Sciatic nerve (tissue), 2 donors: ENCODE data around the gene GATC. TPM values are rescaled to one million over a fixed set of nuclear protein-coding genes. Genes with fewer than 3 reads are reported as not detected.
"Not testable (repeated sequence)": the region's sequence is repeated elsewhere in the genome, so short reads cannot be mapped to it uniquely, and the experiment has no call there.

ENCODE experiments used
- ATAC-seq: fragments of 200-7000 bp; cut with Tn5 transposase; one replicate; pipeline ENCODE4 v1.9.1; 2020; ENCODE audit warnings: mild to moderate bottlenecking, moderate library complexity
- DNase-seq: peaks from one replicate; pipeline ENCODE4 v3.0.0-alpha.2; 2020; ENCODE audit warnings: low spot score
- intact Hi-C: fragments of 100-400 bp; cut with DNase I; formaldehyde crosslinking; loops from one replicate; pipeline ENCODE4 v1.14.2; 2022
- total RNA-seq: library from RNA; stranded (reverse); fragmentation: NEBNext Ultra II Directional; extraction: Animal tissue kit (Norgen Biotek cat#: 25700); gene quantifications from one replicate; pipeline ENCODE4 v1.2.1, GENCODE V29; 2021
- donor health status: DM: no; HTN: no; CAD: no.
- donor health status: DM: no; HTN: no; CAD: no.

GATC gene
- total RNA-seq, 1 donor from 2014 or later, result 26.6 TPM

DNA sequence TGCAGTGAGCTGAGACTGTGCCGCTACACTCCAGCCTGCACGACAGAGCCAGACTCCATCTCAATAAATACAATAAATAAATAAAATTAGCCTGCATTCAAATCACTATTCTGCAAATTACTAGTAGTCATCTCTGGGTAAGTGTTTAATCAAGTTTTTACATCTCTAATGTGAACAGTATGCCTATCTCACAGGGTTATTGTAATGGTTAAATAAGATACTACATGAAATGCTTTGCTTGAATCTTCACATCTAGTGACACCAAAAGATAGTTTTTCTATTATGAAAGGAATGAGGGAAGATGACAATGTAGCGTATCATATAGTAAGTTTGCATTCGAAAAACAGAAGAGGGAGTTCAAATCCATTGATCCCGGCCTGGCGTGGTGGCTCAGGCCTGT, 21.2 kb downstream of the GATC start:
- DNase-seq (no peak), ATAC-seq (no peak)
- intact Hi-C loops, result no loop called here

DNA sequence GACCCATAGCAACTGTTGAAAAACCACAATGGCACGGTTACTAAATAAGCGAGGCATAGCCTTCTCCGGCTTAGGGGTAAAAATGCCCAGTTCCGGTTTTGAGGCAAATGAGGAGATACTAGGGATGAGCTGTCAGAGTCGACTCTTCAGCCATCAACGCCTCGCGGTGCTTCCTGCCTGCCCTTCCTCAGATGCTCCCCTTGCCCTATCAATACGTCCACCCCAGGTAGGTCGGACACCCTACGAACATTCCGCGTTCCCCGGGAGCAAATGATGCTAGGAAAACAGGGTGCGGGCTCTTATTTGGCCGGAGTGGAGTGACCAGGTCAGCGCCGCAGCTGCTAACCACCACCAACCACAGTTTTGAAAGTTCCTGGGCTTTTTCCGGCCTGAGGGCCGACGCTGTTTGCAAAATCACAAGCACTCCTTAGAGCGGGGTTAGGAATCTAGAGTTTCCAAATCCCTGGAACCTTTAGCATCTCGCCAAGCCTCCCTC, 22.1 kb downstream of the GATC start:
- intact Hi-C loops, result no loop called here
- ATAC-seq (peak; percentile 37), DNase-seq (peak; percentile 62)

DNA sequence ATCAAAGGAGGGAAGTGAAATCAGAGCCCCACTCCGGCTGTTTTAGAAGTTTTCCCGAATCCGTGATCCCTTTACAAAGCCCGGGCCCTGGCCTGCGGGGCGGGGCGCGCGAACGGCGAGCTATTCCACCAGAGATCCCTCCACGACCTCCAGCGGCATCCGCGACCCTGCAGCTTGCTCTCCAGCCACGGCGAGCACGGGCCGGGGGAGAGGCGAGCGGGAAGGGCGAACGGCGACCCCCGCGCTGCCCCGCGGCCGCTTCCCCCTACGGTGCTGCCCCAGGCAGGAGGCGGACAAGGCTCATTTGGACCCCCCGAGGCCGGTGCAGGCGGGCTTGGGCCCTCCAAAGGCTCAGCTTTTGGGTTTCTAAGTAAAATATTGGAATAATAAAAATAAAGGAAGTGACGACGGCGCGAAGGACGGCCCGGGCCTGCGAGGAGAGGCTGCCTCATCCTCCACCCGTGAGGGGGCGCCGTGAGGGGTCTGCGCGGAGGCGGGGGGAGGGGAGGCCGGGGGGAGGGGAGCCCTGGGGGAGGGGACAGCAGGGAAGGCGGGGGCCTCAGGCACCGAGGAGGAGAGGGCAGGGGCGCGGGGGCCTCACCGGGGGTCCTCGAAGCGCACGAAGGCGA, 22.7 kb downstream of the GATC start:
- peak; percentile 46 for ATAC-seq
- peak; percentile 68 for DNase-seq
- intact Hi-C loops, result no loop called here

DNA sequence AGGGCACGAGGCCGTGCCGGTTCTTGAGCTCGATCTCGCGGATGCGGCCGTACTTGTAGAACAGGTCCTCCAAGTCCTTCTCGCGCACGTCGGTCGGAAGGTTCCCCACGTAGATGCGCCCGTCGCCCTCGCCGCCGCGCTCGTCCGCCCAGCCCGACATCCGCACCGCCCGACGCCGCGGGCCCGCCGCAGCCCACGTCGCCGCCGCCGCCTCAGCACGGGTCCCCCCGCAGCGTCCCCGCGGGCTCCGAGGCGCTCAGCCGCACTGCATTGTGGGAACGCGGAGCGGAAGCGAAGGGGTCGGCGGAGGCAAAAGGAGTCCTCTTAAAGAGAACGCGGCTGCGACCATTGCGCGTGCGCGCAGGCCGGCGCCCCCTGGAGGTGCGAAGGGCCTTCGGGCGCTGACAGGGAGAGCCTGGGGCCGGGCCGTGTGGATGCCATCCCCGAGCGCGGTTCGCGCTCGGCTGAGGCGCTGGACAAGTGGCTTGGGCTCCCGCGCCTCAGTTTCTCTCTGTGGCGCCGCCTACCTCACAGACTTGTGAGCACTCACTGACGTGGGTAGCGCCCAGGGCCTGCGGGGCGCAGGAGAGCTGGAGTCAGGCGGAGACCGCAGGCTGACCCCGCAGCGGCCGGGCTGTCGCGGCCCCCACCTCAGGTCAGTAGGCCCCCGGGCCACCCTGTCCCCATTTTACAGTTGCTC, 23.4 kb downstream of the GATC start, which contains the start of gene SRSF9:
SRSF9 (minus strand) TSS at position 299 of the 700 bp plus-strand sequence; CDS start at position 160, 139 bp downstream.
- peak; percentile 97 for DNase-seq
- ATAC-seq, result peak; percentile 98
- intact Hi-C loops, result no loop called here

DNA sequence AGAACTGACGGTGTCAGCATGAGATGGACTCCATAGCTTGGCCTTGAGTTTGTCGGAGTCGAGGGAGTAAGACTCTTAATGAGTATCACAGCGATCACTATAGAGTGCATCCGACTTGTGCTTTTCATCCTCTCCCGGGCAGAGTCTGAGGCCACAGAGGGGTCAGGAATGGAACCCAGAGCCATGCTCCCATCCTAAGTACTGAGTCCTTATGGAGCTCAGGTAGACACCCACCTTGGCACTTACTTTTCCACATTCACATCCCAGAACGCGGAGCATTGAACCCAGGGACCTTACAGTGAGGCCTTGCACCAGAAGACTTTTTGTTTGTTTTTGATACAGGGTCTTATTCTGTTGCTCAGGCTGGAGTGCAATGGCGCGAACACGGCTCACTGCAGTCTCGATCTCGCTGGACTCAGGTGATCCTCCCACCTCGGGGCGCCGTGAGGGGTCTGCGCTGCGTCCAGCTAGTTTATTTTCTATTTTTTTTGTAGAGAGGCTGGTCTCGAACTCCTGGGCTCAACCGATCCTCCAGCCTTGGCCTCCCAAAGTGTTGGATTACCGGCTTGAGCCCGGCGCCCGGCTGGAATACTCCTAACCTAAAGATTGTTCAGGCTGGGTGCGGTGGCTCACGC, 24.0 kb downstream of the GATC start:
- DNase-seq (no peak), ATAC-seq (peak; percentile 54)
- intact Hi-C loops, result no loop called here

DNA sequence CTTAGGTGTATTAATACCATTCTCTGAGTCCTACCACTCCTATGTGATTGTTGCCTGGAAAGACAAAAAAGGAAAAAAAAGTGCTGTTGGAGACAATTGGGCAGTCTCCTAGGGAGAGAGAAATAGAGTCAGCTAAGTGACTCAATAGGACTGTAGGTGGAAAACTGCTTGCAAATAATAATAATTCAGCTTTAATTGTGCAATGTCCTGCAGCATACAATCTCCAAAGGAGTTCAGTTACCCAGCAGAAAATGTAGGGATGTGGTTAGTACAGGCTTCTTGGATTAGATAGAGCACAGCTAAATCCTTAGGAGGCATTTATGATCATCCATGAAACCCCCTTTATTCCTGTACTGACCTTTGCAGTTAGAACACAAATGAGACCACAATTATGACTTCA, 26.3 kb downstream of the GATC start:
- ATAC-seq (no peak), DNase-seq (no peak)
- intact Hi-C loops, result no loop called here

DNA sequence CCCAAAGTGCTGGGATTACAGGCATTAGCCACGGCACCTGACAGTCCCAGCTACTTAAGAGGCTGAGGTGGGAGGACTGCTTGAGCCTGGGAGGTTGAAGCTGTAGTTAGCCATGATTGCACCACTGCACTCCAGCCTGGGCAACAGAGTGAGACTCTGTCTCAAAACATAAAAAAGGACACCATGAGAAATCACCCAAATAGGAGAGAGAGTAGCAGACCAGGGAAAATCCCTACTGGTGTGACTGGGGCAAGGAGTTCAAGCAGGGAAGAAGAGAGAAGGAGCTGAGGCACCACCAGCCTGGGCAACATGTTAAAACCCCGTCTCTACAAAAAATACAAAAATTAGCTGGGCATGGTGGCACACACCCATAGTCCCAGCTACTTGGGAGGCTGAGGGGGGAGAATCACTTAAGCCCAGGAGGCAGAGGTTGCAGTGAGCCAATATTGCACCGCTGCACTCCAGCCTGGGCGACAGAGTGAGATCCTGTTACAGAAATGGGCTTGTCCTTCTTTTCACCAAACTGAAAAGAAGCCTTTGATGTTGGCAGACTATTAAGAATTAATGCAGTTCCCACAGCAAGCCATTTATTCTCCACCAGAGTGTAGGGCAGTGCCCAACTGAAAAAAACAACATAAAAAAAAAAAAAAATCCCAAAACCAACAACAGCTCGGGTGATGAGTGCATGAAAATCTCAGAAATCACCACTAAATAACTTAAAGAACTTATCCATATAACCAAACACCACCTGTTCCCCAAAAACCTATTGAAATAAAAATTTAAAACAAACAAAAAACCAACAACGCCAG, 27.8 kb downstream of the GATC start:
- ATAC-seq (no peak), DNase-seq (no peak)
- intact Hi-C loops, result no loop called here

DNA sequence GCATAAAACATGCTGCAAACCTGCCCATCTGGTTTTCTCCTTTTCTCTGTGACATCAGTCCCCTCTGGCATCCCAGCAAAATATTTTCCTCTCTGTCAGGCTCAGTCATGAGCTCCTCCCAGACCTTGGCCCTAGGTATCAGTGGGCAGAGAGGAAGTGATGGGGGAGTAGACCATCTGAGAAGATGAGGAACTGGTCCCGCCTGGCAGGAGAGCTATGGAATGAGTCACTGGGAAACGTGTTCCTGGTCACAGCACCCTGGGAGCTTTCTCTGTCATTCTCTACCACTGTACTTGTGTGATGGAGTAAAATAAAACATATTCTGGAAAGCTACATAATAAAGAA, 28.3 kb downstream of the GATC start:
- intact Hi-C loops, result no loop called here
- DNase-seq, result no peak
- no peak for ATAC-seq

DNA sequence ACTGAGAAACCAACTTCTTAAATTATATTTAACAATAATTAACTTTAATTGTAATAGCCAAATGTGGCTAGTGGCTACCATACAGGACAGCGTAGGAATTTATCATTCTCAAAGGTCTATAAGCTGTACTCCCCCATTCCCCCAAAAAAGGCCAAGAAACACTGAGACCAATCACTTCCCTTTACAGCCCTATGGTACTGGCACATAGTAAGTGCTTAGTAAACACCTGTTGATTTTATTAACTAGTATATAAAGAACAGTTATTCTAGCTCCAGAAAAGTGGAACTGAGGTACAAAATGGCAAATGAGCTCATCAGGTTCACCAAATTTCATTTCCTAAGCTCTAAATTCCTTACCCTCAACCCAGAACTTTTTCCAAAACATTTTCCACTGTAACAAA, 29.4 kb downstream of the GATC start:
- ATAC-seq, result no peak
- no peak for DNase-seq
- intact Hi-C loops, result no loop called here

DNA sequence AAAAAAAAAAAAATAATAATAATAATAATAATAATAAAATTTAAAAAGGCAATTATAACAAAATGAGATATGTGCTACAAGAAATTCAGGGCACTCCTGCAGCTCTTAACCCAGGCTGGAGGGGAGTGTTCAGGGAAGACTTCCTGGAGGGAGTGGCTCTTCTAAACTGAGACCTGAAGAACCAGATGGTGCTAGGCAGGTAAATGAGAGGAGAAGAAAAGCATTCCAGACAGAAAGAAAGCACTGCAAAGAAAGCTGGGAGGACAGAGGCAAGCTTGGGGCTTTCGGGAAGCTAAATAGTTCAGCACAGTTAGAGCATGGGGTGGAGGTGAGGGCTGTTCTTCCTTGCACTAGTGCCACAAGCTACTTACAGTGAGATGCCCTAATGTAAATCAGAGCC, 33.2 kb downstream of the GATC start:
- intact Hi-C loops, result no loop called here
- no peak for DNase-seq
- no peak for ATAC-seq

DNA sequence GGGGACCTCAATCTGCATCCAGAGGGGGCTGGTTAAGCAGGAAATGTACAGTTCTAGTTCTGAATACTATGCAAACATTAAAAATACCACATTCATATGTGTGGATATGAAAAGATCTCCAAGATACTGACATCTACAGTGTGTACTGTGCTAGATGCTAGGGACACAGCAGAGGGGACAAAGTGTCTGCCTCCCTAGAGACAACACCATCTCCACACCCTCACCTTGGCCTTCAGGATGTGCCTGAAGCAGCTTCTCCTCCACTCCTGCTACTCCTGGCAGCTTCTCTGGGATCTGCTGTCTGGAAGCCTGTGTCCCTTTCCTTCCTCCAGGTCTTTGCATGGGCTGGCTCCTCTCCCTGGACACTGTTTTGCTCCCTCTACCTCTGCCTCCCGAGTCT, 34.0 kb downstream of the GATC start:
- DNase-seq (no peak), ATAC-seq (no peak)
- intact Hi-C loops, result no loop called here

DNA sequence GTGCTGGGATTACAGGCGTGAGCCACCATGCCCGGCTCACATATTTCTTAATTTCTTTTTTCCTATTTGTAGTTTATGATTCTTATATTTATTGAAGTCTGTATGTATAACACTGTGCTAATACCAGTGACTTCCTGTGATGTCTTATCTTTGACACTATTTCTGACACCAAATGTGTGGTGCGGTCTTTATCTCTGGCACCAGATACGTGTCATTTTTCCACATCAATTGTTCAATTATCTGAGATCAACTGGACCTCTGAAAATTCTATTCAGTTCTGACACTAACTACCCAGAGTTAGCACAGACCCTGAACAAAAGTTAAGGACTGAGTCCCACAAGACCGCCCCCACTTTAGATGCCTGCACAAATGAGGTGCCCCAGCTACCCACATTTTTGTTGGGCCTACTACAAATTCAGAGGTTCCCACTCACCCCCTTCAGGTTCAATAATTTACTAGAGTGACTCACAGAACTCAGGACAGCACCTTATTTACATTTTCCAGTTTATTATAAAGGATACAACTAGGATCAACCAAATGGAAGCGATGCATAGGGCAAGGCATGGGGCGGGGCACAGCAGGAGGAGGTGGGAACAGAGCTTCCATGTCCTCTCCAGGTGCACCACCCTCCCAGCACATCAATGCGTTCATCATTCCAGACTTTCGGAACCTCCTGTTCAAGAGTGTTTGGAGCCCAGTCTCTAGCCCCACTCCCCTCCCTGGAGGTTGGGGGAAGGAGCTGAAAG, 35.0 kb downstream of the GATC start:
- ATAC-seq, result no peak
- intact Hi-C loops, result no loop called here

DNA sequence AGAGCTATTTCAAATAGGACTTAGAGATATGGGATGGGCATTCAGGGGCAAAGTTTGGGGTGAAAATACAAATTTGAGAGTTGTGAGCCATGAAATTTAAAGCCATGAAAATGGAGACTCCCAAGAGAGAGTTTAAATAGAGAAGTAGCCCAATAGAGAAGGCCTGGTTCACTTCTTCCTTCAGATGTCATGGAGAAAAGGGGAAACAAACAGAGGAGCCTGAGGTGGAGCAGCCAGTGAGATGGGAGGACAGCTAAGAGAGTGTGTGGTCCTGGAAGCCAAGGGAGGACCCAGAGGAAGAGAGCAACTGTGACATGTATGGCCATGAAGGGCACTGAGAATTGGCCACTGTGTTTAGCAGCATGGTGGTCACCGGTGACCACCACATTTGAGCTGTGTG, 37.4 kb downstream of the GATC start:
- ATAC-seq (no peak), DNase-seq (no peak)
- intact Hi-C loops, result no loop called here

More for the DNA sequence above, 35.0 kb downstream of the GATC start:
- DNase-seq, result no peak

DNA sequence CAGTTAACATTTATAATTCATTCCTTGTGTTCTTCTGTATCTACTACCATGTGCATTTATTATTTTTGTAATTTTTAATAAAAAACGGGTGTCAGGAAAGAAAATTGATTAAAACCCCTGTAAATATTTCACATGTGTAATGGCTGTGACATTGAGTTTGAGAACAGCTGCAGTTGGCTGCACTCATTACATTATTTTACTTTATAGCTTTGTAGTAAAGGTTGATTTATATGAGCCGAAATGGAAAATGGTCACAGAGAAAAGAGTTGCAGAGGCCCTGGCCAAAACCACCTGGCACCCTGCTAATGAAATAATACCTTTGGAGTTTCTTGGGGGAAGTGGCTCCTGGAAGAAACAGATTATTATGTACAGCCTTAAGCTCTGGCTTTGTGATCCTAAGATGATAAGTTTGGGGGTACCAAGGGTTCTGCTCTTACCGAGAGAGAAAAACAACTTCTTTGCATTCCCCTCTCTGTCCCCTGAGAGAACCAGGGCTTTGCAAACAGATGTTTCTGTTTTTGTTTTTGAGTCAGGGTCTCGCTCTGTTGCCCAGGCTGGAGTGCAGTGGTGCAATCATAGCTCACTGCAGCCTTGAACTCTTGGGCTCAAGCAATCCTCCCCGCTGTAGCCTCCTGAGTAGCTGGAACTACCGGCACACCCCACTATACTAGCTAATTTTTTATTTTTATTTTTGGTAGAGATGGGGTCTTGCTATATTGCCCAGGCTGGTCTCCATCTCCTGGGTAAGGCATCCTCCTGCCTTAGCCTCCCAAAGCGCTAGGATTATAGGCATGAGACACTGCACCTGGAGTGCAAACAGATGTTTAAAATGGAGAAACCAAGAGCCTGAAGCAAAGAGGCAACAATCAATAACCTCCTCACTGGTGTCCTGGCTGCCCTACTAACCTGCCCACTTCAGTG, 40.0 kb downstream of the GATC start:
- intact Hi-C loops, result no loop called here
- ATAC-seq (no peak), DNase-seq (no peak)

DNA sequence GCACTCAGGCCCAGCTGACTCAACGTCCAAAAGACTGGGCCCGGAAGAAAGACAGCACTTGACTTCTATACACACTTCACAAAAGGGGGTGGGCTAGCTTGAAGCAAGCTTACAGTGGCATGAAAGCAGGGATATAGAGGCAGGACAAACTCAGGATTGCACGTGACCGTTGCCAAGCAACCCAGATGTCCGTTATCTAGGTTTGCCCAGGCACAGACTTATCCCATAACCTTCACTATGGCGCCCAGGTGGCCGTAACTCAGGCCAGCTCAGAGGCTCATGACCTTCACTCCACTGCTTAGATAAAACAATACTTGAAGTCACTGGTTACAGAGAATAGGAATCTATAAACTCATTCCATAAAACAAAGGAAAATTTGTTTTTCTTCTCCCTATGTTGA, 41.3 kb downstream of the GATC start:
- ATAC-seq, DNase-seq, intact Hi-C loops: not testable (repeated sequence)

DNA sequence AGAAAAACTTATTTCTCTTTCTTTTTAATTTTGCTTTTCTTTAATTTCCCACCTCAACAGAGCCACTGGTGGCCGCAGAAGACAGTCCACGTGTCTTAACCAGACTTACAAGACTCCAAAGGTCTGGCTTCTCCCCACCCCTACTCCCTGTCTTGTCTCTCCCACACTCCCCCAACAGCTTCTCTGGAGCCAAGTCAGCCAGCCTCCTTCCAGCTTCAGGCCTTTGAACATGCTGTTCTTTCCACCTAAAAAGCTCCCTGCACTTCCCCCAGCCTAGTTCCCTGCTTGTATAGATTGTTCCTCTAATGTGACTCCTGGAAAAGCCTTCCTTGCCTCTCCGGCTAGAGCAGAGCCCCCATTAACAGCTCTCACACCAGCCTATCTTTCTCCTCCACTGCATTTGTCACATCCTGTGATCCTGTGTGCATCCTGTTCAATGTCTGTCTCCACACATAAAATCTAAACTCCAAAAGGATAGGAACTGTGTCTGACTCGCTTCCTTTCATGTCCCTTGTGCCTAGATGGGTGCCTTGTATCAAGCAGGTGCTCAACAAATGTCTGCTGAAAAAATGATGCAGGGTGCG, 41.9 kb downstream of the GATC start:
- no peak for ATAC-seq
- intact Hi-C loops, result no loop called here
- no peak for DNase-seq

DNA sequence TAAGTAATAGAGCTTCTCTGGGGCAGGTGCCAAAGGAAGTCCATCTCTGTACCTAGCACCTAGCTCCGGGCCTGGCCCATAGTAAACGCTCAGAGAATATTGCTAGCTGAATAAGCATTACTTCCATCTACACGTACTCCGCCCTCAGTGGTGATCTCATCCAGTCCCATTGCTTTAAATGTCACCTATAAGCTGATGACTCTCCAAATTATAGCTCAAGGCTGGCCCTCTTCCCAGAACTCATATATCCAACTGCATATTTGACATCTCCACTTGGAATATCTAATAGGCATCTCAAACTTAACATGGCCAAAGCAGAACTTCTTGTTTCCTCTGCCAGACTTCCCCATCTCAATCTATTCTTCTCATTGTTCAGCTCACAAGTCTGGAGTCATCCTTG, 42.8 kb downstream of the GATC start:
- ATAC-seq, result no peak
- DNase-seq, result no peak
- intact Hi-C loops, result no loop called here

DNA sequence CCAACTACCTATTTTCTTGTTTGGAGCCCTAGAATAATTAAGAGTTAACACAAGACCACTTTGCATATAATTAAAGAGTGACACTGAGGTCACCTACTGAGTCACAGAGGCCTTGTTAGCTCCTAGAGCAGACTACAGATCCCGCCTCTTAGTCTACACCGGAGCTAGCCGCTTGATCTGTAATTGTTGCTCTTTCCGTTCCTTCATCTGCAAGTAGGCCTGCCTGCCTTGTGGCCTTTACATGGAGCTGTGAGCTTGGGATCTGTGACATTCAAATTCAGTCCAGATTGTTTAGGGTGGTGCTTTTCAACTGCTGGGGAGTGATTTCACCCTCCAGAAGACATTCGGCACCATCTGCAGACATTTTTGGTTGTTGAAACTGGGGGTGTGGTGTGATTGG, 44.1 kb downstream of the GATC start:
- intact Hi-C loops, result no loop called here
- ATAC-seq (no peak), DNase-seq (no peak)
